Activated CD4-positive, alpha-beta T cell treated with anti-CD3 and anti-CD28 coated beads, Interleukin-2, amount 10 ng/mL, durations not matched to agents 24 days and 14 days (primary cell): ENCODE measurements around the gene ARHGEF11. TPM values are rescaled to one million over a fixed set of nuclear protein-coding genes. Genes with fewer than 3 reads are reported as not detected.
A peak's percentile ranks its signal among the peaks of the same experiment; 100 is the strongest.

ENCODE experiments used
- DNase-seq: peaks from one replicate; pipeline ENCODE4 v3.0.0; 2022
- H3K27ac Mint-ChIP-seq: one replicate; pipeline ENCODE4 v1.8.0; 2022; ENCODE audit warnings: mild to moderate bottlenecking, mixed read lengths
- H3K27me3 Mint-ChIP-seq: one replicate; pipeline ENCODE4 v1.8.0; 2022; ENCODE audit warnings: mixed read lengths
- H3K36me3 Mint-ChIP-seq: one replicate; pipeline ENCODE4 v1.8.0; 2022; ENCODE audit warnings: low read depth, mild to moderate bottlenecking, mixed read lengths
- H3K4me1 Mint-ChIP-seq: one replicate; pipeline ENCODE4 v1.8.0; 2021; ENCODE audit warnings: mixed read lengths
- H3K4me3 Mint-ChIP-seq: one replicate; pipeline ENCODE4 v1.8.0; 2022; ENCODE audit warnings: mild to moderate bottlenecking, moderate library complexity, mixed read lengths
- H3K9me3 Mint-ChIP-seq: one replicate; pipeline ENCODE4 v1.8.0; 2021; ENCODE audit warnings: mixed read lengths
- intact Hi-C: fragments of 100-400 bp; cut with micrococcal nuclease; formaldehyde crosslinking; loops from one replicate; pipeline ENCODE4 v1.15.1; 2023
- total RNA-seq: library from RNA; stranded (reverse); gene quantifications from 2 replicates; pipeline ENCODE4 v1.2.3, GENCODE V29; 2022

Gene ARHGEF11, protein sequence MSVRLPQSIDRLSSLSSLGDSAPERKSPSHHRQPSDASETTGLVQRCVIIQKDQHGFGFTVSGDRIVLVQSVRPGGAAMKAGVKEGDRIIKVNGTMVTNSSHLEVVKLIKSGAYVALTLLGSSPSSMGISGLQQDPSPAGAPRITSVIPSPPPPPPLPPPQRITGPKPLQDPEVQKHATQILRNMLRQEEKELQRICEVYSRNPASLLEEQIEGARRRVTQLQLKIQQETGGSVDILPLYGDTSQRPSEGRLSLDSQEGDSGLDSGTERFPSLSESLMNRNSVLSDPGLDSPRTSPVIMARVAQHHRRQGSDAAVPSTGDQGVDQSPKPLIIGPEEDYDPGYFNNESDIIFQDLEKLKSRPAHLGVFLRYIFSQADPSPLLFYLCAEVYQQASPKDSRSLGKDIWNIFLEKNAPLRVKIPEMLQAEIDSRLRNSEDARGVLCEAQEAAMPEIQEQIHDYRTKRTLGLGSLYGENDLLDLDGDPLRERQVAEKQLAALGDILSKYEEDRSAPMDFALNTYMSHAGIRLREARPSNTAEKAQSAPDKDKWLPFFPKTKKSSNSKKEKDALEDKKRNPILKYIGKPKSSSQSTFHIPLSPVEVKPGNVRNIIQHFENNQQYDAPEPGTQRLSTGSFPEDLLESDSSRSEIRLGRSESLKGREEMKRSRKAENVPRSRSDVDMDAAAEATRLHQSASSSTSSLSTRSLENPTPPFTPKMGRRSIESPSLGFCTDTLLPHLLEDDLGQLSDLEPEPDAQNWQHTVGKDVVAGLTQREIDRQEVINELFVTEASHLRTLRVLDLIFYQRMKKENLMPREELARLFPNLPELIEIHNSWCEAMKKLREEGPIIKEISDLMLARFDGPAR (N-terminal part only)
- total RNA-seq = 1.9 and 3.1 TPM in 2 replicates

GRCh38 chr1:157045250-157046218 is at the start of gene ARHGEF11:
ARHGEF11 (minus strand) TSS chr1:157045742; CDS start chr1:157044330, 1,412 bp downstream.
- Mint-ChIP-seq H3K4me1 (peaks cover 8% of the 10 kb centered on the region), H3K27ac (peak within 1 kb of the TSS; percentile 61), H3K27me3 (peaks cover 79% of the 10 kb centered on the region), H3K9me3 (no peaks in the 10 kb centered on the region), H3K4me3 (peak within 1 kb of the TSS; percentile 92), H3K36me3 (peaks cover 2% of the 10 kb centered on the region)
- DNase-seq = peak; percentile 74
- intact Hi-C loops = no loop called here

GRCh38 chr1:157095091-157095490 is 49.5 kb upstream of the ARHGEF11 start:
- Mint-ChIP-seq H3K36me3 (no peaks in the 10 kb centered on the region), H3K4me3 (no peak overlapping the region), H3K27me3 (peaks cover 3% of the 10 kb centered on the region), H3K9me3 (no peaks in the 10 kb centered on the region), H3K27ac (no peak overlapping the region), H3K4me1 (peaks cover 2% of the 10 kb centered on the region)
- intact Hi-C loops = no loop called here
- DNase-seq = no peak

GRCh38 chr1:157092831-157093230 is 47.3 kb upstream of the ARHGEF11 start:
- intact Hi-C loops = no loop called here
- H3K36me3 Mint-ChIP-seq = no peaks in the 10 kb centered on the region

DNA sequence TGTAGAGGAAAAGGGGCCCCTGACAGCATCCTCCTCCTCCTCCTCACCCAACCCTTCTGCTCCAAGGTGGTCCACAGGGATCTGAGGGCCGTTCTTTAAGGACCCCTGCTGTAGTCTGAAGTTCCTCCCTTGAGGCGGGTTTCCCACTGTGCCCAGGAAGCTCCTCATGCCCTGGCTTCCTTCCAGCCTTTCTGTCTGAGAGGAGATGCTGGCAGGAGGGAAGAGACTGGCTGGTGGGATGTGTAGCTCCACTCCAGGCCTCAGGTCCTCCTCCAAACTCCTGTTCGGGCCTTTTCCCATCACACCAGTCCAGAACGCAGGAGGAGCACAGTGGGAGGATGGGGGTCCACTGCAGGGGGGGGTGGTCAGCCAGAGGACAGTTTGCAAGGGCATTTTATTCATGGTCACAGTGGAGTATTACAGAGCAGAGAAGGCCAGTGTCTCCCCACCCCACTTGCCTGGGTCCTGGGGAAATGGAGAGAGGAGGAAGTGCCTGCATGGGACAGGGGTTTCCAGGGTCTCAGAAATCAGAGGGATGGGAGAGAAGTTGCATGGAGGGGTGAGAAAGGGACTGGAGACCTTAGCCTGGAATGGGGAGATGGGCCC is 46.2 kb upstream of the ARHGEF11 start:
- H3K27me3 Mint-ChIP-seq = peaks cover 5% of the 10 kb centered on the region
- intact Hi-C loops = no loop called here
- H3K4me1 Mint-ChIP-seq = peaks cover 2% of the 10 kb centered on the region
- no peaks in the 10 kb centered on the region for H3K9me3 Mint-ChIP-seq
- no peak overlapping the region for H3K27ac Mint-ChIP-seq
- H3K4me3 Mint-ChIP-seq = no peak overlapping the region
- DNase-seq = no peak
- H3K36me3 Mint-ChIP-seq = no peaks in the 10 kb centered on the region

More at GRCh38 chr1:157092831-157093230, 47.3 kb upstream of the ARHGEF11 start:
- Mint-ChIP-seq H3K27ac (no peak overlapping the region), H3K4me3 (no peak overlapping the region), H3K9me3 (no peaks in the 10 kb centered on the region), H3K4me1 (peaks cover 2% of the 10 kb centered on the region), H3K27me3 (peaks cover 5% of the 10 kb centered on the region)
- no peak for DNase-seq

DNA sequence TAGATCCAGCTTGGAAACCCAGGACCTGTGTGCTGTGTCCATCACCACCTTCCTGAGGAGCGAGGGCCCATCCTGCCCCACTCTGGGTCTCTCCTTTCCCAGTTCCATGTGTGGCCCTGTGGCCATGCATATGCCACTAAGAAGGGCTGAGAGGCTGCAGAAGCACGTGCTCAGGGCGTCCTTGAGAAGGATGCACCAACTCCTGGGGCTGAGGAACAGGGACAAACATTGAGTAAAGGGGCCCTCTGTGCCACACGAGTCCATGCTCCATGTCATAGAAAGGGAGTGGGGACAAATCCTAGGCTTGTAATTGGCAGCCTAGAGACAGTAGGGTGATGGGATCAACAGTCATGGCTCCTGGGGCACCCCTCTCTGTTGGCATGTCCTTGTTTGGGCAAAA is 45.6 kb upstream of the ARHGEF11 start:
- Mint-ChIP-seq H3K4me3 (no peak overlapping the region), H3K9me3 (no peaks in the 10 kb centered on the region), H3K27ac (no peak overlapping the region), H3K4me1 (peaks cover 2% of the 10 kb centered on the region), H3K36me3 (no peaks in the 10 kb centered on the region), H3K27me3 (peaks cover 2% of the 10 kb centered on the region)
- intact Hi-C loops = no loop called here
- no peak for DNase-seq

DNA sequence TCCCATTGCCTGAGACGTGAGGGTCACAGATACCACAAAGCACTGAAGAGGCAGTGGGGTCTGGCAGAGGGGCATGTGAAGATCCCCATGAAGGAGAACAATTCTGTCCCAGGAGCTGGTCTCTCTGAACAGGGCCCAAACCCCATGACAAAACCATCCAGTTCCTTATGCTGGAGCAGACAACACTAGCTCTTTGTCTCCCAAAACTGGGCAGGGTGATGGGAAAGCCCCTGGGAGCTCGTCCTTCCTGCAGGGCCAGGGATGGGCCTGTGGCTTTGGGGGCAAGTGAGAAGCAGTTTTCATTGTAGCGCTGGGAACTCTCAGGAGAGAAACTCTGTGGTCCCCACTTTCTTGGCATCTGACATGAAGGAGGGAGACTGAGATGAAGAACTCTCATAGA is 45.2 kb upstream of the ARHGEF11 start:
- H3K4me1 Mint-ChIP-seq = peaks cover 2% of the 10 kb centered on the region
- H3K4me3 Mint-ChIP-seq = no peak overlapping the region
- H3K36me3 Mint-ChIP-seq = no peaks in the 10 kb centered on the region
- no peak for DNase-seq
- intact Hi-C loops = loop anchor here (1.0 kb wide), 1 partner anchor 66 kb away; no protein-coding TSS in a partner anchor
- no peaks in the 10 kb centered on the region for H3K9me3 Mint-ChIP-seq
- H3K27me3 Mint-ChIP-seq = peaks cover 2% of the 10 kb centered on the region
- no peak overlapping the region for H3K27ac Mint-ChIP-seq

DNA sequence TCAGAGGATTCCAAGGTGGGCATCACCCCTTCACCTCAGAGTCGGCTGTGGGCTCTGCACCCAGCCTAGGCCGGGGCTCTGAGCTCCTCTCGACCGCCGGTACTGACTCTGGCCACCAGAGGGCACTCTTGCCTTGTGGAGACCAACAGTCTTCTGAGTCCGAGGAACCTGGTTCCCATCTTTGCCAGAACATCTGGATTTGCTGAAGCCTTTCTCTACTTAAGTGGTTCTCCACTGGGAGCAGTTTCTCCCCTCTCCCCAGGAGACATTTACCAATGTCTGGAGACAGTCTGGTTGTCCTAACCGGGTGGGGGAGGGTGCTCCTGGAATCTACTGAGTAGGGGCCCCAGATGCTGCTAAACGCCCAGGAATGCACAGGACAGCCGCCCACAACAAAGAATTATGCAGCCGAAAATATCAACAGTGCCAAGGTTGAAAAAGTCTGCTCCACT is 44.7 kb upstream of the ARHGEF11 start:
- peaks cover 2% of the 10 kb centered on the region for H3K4me1 Mint-ChIP-seq
- H3K9me3 Mint-ChIP-seq = no peaks in the 10 kb centered on the region
- H3K27ac Mint-ChIP-seq = no peak overlapping the region
- intact Hi-C loops = loop anchor here (1.0 kb wide), 1 partner anchor 66 kb away; no protein-coding TSS in a partner anchor
- no peak overlapping the region for H3K4me3 Mint-ChIP-seq
- H3K36me3 Mint-ChIP-seq = no peaks in the 10 kb centered on the region
- H3K27me3 Mint-ChIP-seq = peaks cover 2% of the 10 kb centered on the region
- DNase-seq = peak; percentile 96

DNA sequence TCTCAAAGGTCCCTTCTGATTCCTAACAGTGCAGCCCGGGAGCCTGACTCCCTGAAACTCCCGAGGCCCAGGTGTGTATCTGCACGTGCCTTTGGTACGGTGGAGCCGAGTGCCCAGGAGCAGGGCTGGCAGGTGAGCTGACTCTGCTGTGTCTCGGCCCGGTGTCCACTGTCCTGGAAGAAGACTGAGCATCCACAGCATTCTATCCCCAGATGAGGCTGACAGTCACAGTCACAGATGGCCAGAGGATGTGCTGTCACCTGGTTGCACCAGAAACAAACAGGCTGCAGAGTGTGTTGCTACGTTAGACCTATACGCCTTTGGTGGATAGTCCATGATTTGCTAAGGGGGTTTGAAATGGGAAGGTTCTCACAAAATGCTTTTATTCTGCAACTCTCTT is 44.2 kb upstream of the ARHGEF11 start:
- H3K36me3 Mint-ChIP-seq = no peaks in the 10 kb centered on the region
- no peak for DNase-seq
- H3K4me1 Mint-ChIP-seq = peaks cover 2% of the 10 kb centered on the region
- no peak overlapping the region for H3K4me3 Mint-ChIP-seq
- peaks cover 2% of the 10 kb centered on the region for H3K27me3 Mint-ChIP-seq
- no peaks in the 10 kb centered on the region for H3K9me3 Mint-ChIP-seq
- no peak overlapping the region for H3K27ac Mint-ChIP-seq
- intact Hi-C loops = loop anchor here (1.0 kb wide), 1 partner anchor 67 kb away; no protein-coding TSS in a partner anchor

GRCh38 chr1:157088607-157089006 is 43.1 kb upstream of the ARHGEF11 start:
- Mint-ChIP-seq H3K27me3 (peaks cover 6% of the 10 kb centered on the region), H3K4me1 (peaks cover 2% of the 10 kb centered on the region), H3K27ac (no peak overlapping the region), H3K4me3 (no peak overlapping the region), H3K9me3 (no peaks in the 10 kb centered on the region), H3K36me3 (no peaks in the 10 kb centered on the region)
- intact Hi-C loops = no loop called here
- DNase-seq = no peak

GRCh38 chr1:157087030-157087429 is 41.5 kb upstream of the ARHGEF11 start:
- Mint-ChIP-seq H3K27me3 (peaks cover 14% of the 10 kb centered on the region), H3K9me3 (no peaks in the 10 kb centered on the region), H3K27ac (no peak overlapping the region), H3K4me3 (no peak overlapping the region), H3K36me3 (no peaks in the 10 kb centered on the region), H3K4me1 (peaks cover 2% of the 10 kb centered on the region)
- no peak for DNase-seq
- intact Hi-C loops = no loop called here

DNA sequence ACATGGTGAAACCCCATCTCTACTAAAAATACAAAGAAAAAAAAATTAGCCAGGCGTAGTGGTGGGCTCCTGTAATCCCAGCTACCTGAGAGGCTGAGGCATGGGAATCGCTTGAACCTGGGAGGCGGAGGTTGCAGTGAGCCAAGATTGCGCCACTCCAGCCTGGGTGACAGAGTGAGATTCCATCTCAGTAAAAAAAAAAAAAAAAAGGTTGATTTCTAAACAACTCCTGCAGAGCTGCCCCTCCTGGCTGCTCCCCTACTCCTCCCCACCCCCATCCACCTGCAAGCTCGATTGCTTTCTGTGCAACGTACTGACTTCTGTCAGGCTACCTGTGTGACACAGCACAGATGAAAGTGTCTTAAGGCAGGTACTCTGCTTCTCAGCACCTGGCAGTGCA is 40.8 kb upstream of the ARHGEF11 start:
- intact Hi-C loops = no loop called here
- DNase-seq = no peak
- Mint-ChIP-seq H3K36me3 (no peaks in the 10 kb centered on the region), H3K27ac (no peak overlapping the region), H3K9me3 (no peaks in the 10 kb centered on the region), H3K27me3 (peaks cover 17% of the 10 kb centered on the region), H3K4me1 (peaks cover 2% of the 10 kb centered on the region), H3K4me3 (no peak overlapping the region)

- Mint-ChIP-seq H3K9me3 (no peaks in the 10 kb centered on the region), H3K27ac (no peak overlapping the region), H3K4me3 (no peak overlapping the region), H3K27me3 (peaks cover 17% of the 10 kb centered on the region), H3K4me1 (peaks cover 2% of the 10 kb centered on the region), H3K36me3 (no peaks in the 10 kb centered on the region)
- DNase-seq = no peak
- intact Hi-C loops = no loop called here
Observed at GRCh38 chr1:157085421-157085820, 39.9 kb upstream of the ARHGEF11 start.

- Mint-ChIP-seq H3K4me1 (no peaks in the 10 kb centered on the region), H3K9me3 (no peaks in the 10 kb centered on the region), H3K4me3 (no peak overlapping the region), H3K27ac (no peak overlapping the region), H3K27me3 (peaks cover 14% of the 10 kb centered on the region), H3K36me3 (no peaks in the 10 kb centered on the region)
- no peak for DNase-seq
- intact Hi-C loops = no loop called here
Observed at GRCh38 chr1:157084720-157085119, 39.2 kb upstream of the ARHGEF11 start.
